ENCODE measurements around the gene TUBGCP5. TPM values are rescaled to one million over a fixed set of nuclear protein-coding genes. Genes with fewer than 3 reads are reported as not detected.

TUBGCP5 gene
- total RNA-seq, 2 donors from 2014 or later = 15.8 to 39.6 TPM

DNA sequence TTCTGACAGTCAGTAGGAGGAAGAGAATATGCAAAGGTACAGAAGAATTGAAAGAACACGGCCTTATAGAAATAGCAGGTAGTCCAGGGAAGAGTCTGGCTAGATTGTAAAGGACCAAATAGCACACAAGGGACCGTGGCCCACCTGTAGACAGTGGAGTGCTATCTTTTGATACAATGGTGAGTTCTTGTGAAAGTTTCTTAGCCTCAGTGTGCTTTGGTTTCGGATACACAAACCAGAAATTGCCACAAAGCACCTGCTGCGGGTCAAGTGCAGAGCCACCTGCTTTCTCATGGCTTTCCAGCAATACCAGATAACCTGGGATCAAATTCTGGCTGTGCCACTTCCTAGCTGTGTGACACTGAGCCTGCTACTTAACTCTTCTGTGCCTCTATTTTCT, 36.6 kb upstream of the TUBGCP5 start:
- H3K9me3 ChIP-seq = no peaks in the 10 kb centered on the region
- no peaks in the 10 kb centered on the region for H3K27me3 ChIP-seq (replicated peaks; ENCODE audit: insufficient read depth)
- DNase-seq (ENCODE audit: low spot score) (no peak), ATAC-seq (ENCODE audit: insufficient number of reproducible peaks, low FRiP score, low read depth) (no peak)
- no peaks in the 10 kb centered on the region for H3K36me3 ChIP-seq
- TF ChIP-seq, protein P1, sequence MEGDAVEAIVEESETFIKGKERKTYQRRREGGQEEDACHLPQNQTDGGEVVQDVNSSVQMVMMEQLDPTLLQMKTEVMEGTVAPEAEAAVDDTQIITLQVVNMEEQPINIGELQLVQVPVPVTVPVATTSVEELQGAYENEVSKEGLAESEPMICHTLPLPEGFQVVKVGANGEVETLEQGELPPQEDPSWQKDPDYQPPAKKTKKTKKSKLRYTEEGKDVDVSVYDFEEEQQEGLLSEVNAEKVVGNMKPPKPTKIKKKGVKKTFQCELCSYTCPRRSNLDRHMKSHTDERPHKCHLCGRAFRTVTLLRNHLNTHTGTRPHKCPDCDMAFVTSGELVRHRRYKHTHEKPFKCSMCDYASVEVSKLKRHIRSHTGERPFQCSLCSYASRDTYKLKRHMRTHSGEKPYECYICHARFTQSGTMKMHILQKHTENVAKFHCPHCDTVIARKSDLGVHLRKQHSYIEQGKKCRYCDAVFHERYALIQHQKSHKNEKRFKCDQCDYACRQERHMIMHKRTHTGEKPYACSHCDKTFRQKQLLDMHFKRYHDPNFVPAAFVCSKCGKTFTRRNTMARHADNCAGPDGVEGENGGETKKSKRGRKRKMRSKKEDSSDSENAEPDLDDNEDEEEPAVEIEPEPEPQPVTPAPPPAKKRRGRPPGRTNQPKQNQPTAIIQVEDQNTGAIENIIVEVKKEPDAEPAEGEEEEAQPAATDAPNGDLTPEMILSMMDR (IDR thresholded peaks at IDR 0.05) = no peak
- no peaks in the 10 kb centered on the region for H3K4me1 ChIP-seq (ENCODE audit: control insufficient read depth in 1 of 2, low read depth in 2 of 2)
- H3K27ac ChIP-seq = no peak overlapping the region
- H3K4me3 ChIP-seq = no peak overlapping the region

DNA sequence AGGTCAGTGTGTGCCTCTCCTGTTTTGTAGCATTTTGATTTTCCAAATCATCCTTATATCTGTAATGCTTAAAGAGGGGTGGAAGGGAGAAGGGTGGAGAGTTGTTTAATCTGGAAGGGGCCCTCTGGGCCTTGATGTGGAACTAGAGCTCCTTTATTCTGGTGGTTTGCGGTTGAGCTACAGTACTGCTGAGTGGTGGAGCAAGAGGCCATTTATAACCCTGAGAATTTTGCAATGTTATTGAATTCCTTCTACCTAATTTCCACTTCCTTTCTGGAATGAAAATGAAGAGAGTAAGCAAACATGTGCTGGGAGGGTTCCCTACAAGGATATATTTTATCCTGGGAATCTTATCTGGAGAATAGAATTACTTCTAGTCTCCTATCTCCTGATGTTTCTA, 35.3 kb upstream of the TUBGCP5 start:
- DNase-seq (ENCODE audit: low spot score) = no peak
- Histone ChIP-seq H3K4me1 (ENCODE audit: control insufficient read depth in 1 of 2, low read depth in 2 of 2) (no peaks in the 10 kb centered on the region), H3K27ac (no peak overlapping the region), H3K9me3 (no peaks in the 10 kb centered on the region), H3K27me3 (replicated peaks; ENCODE audit: insufficient read depth) (no peaks in the 10 kb centered on the region), H3K4me3 (no peak overlapping the region), H3K36me3 (no peaks in the 10 kb centered on the region)
- ATAC-seq (ENCODE audit: insufficient number of reproducible peaks, low FRiP score, low read depth) = no peak
- TF ChIP-seq, protein P1 (IDR thresholded peaks at IDR 0.05) = no peak

DNA sequence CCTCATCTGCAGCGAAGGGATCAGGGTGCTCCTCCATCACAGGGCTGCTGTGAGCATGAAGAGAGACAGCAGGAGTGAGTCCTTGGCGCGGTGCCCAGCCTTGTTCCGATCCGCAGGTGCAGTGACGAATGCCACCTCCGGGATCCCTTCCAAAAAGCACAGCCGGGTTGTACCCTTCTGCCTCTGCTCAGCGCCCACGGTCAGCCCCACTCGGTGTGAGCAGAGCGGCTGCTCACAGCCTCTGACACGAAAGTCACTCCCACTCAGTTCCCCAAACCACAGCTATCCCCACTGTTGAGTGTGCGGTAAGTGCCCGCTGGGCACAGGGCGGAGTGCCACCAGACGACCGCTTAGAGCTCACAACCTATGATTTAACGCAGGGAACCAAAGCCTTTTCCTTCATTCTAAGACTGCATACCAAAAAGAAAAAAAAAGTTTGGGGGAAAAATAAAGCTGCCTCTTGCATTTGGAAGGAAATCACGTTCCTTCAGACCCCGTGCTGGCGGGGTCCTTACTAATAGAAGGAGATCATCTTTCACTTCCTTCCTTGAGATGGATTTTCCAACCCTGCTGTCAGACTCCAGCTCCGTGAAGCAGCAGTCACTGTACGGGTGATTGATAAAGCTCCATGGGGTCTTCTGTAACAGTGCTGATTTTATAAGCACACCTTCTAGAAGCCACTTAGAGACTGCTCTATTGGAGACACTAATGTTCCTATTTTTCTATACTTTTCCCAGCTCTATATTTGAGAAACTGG, 34.7 kb upstream of the TUBGCP5 start:
- Histone ChIP-seq H3K27ac (no peak overlapping the region), H3K27me3 (replicated peaks; ENCODE audit: insufficient read depth) (no peaks in the 10 kb centered on the region), H3K4me1 (ENCODE audit: control insufficient read depth in 1 of 2, low read depth in 2 of 2) (no peaks in the 10 kb centered on the region), H3K36me3 (no peaks in the 10 kb centered on the region), H3K4me3 (no peak overlapping the region), H3K9me3 (no peaks in the 10 kb centered on the region)
- TF ChIP-seq, protein P1 (IDR thresholded peaks at IDR 0.05) = no peak
- DNase-seq (ENCODE audit: low spot score) (no peak), ATAC-seq (ENCODE audit: insufficient number of reproducible peaks, low FRiP score, low read depth) (no peak)

DNA sequence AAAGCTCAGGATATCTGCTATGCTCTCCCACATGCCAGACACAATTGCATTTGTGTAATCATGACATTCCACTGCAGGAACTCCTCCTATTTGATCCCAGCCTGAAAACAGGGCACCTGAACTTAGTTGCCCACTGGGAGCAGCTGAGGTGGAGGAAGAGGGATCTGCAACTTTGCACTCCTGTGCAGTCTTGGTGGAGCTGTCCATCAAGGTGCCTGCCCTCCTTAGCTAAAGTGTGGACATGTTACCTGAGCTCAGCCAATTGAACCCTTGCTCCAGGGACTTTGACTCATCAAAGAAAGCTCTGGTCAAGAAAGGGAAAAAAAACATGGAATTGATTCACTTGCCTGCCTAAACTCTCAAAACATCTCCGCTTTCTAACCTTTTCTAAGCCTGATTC, 33.3 kb upstream of the TUBGCP5 start:
- ATAC-seq (ENCODE audit: insufficient number of reproducible peaks, low FRiP score, low read depth) (no peak), DNase-seq (ENCODE audit: low spot score) (no peak)
- Histone ChIP-seq H3K27ac (no peak overlapping the region), H3K9me3 (no peaks in the 10 kb centered on the region), H3K27me3 (replicated peaks; ENCODE audit: insufficient read depth) (no peaks in the 10 kb centered on the region), H3K4me3 (no peak overlapping the region), H3K36me3 (no peaks in the 10 kb centered on the region), H3K4me1 (ENCODE audit: control insufficient read depth in 1 of 2, low read depth in 2 of 2) (no peaks in the 10 kb centered on the region)
- TF ChIP-seq, protein P1 (IDR thresholded peaks at IDR 0.05) = no peak

DNA sequence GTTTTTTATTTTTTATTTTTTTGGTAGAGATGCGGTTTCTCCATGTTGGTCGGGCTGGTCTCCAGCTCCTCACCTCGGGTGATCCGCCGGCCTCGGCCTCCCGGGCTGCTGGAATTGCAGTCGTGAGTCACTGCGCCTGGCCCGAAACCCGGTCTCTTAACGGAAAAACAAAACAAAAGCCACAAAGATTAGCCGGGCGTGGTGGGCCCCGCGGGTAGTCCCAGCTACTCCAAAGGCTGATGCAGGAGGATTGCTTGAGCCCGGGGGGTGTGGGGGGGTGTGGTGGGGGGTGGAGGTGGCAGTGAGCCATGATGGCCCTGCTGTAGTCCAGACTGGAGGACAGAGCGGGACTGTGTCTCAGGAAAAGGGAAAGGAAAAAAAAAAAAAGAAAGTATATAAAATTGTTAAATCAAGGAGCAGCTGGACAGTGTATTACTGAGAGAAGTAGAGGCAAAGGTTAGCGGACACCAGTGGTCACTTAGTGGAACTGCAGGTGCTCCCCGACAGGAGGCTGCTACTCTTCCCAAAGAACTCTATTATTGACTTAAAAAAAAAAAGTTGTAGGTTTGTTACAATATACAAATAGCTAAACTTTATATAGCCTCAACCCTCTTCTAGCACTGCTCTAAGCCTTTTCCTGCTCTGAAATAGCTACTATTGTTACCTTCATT, 30.3 kb upstream of the TUBGCP5 start:
- DNase-seq (ENCODE audit: low spot score) = no peak
- TF ChIP-seq, protein P1 (IDR thresholded peaks at IDR 0.05) = no peak

More for the DNA sequence above, 30.3 kb upstream of the TUBGCP5 start:
- Histone ChIP-seq H3K27ac (no peak overlapping the region), H3K27me3 (replicated peaks; ENCODE audit: insufficient read depth) (no peaks in the 10 kb centered on the region), H3K36me3 (no peaks in the 10 kb centered on the region), H3K4me3 (no peak overlapping the region), H3K9me3 (no peaks in the 10 kb centered on the region), H3K4me1 (ENCODE audit: control insufficient read depth in 1 of 2, low read depth in 2 of 2) (no peaks in the 10 kb centered on the region)
- no peak for ATAC-seq (ENCODE audit: insufficient number of reproducible peaks, low FRiP score, low read depth)
